Pons (tissue), 1 donor: ENCODE data around the gene TMEM72.

Source experiments
- DNase-seq: peaks from one replicate; pipeline ENCODE4 v3.0.0-alpha.2; 2016; ENCODE audit warnings: low spot score

The TMEM72 gene

DNA sequence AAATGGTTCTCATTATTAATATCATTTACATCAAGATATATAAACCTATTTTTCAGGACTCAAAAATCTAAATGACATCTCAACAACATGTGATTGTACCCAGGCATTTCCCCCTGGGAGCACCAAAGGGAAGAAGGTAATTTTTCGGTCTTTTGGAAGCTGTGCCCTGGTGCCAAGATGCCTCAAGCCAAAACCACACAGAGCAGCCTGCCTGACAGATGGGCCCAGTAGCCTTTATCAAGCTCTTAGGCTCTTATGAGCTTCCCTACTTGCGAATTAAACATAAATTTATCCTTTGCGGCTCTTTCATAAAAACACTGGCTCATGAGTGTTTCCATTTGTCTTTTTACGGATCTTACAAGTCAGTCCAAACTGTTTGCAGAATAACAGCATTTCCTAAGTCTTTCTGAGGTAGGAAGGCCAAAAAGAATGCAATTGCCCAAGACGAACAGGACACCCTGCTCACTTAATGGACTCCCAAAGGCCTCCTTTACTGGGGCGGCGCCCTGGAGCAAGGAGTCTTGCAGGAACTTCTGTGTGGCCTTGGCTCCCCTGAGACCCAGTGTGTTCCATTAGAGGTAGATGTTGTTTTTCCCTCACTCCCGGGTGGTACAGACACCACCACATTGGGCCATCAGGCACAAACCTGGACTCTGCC is 44.4 kb downstream of the TMEM72 start:
- DNase-seq = no peak

DNA sequence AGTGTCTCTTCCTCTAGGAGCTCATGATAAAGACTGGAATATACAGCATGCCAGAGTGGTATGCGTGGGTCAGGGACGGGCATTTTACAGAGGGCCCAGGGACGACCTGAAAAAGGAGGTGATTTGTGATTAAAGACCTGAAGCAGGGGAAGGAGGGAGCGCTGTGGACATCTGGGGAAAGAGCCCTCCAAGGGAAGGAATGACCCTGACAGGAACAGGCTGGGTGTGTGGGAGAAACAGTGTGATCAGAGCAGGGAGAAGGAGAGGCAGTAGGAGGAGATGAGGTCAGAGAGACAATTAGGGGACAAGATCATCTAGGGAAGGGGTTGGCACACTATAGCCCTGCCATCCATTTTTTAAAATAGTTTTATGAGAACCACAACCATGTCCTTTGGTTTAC is 45.1 kb downstream of the TMEM72 start:
- DNase-seq = no peak

DNA sequence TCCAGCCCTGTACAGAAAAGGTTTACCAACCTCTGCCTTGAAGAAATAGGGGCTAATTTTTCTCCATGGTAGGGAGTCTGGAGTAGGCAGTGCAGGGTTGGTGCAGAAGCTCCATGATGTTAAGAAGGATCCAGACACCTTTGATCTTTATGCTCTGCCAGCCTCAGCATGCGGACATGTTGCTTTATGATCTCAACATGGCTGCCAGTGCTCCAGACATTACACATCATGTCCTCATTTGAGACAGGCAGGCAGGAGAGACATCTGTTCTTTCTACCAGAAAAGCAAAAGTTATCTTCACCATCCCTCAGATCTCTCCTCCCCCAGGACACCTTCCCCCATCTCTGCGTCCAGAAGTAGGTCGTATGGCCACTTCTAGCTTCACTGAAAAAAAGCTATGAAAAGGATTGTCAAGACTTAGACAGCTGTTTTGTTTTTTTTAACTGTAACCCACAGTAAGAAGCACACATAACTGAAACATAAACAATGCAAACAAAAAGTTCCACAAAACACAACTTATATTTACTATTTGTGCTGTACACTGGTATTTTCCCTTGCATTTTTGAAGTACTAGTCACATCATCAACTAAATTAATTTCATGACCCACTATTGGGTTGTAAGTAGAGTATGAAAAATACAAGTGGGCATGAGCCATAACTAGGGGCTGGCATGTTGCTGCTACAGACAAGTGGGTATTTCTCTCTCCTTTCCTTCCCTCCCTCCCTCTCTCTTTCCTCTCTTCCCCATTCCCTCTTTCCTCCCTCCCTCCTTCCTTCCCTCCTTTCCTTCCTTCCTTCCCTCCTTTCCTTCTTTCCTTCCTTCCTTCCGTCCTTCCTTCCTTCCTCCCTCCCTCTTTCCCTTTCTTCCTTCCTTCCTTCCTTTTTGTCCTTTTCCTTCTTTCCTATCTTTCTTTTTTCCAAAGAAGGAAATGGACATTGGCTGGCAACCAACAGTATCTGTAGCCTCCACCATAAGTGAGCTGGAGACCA is 45.9 kb downstream of the TMEM72 start:
- no peak for DNase-seq

DNA sequence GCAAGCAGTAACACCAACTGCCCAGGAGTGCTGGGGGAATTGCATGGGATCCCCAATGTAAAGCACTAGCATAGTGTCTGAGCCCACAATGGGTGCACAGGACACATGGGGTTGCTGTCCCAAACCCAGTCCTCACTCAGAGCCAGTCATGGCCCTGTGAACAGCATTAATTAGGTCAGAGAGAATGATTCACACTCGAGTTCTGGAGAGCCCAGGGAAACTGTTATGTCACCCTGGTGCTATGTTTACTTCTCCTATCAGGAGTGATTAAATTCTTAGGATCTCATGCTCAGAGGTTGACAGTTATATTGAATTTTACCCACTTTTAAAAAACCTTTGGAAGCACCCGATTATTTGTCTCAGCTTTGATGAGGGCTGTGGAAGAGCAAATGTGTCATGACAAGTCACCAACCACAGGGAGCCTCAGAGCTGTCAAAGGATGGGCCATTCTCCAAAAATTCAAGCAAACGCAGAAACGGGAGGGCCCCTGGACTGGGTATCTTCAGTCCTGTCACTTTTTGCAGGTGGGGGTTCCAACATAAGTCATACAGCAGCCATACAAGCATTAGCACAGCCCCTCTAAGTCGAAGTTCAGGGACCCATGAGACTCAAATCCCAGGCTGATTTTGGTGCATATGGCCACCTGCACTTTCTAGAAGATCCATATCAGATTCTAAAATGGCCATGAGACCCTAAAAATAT is 47.2 kb downstream of the TMEM72 start:
- no peak for DNase-seq

DNA sequence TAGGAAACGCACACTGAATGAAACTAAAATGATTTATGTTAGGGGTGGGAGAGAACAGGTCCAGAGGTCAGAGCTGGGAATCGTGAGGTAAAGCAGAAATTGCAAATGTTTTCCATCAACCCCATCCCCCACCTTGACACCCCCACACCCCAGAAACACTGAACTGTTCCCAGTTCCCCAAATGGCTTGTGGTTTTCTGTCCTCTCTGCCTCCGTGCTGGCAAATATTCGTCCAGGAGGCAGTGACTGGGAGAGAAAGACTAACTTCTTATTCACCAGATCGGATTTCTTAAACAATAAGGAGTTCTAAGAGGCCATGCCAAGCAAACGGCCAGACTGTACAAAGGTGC is 47.7 kb downstream of the TMEM72 start:
- no peak for DNase-seq

DNA sequence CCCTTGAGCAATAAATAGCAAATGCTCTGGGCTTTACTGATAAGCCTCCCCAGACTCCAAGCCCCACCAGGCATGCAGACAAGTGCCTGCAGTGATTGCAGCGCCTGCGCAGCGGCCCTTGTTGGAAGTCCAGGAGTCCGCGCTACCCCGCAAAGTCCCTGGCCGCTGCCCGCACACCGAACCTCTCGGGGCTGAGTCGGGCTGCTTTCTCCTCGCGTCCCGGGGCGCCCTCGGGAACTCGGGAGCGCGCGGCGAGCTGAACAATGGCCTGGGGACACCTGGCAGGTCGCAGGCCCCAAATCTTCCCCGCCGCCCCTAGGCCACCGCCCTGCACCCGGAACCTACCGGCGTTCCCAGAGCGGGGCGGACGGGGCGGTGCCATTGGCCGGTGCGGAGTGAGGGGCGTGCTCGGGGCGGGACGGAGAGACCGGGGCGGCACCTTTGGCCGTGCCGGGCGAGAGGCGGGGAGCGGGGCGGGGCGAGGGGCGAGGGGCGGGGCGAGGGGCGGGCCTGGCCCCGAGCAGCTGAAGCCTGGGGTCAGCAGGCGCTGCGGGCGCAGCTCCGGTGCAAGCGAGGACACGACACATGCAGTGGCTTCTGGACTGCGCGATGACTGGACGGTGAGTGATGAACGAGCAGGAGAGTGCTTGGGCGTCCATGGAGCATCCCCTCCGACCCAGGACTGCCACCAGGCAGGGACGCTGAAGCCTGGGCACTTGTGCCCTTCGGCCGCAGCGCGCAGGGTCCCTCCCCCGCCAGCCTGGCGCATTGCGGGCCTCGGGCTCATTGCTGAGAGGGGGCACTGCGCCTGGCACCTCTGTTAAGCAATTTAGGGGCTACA is 48.3 kb downstream of the TMEM72 start, which contains the start of gene RASSF4:
RASSF4 (plus strand) TSS at position 556 of the 841 bp plus-strand sequence. CDS start 10,401 bp downstream, outside the sequence.
- peak; percentile 85 for DNase-seq

DNA sequence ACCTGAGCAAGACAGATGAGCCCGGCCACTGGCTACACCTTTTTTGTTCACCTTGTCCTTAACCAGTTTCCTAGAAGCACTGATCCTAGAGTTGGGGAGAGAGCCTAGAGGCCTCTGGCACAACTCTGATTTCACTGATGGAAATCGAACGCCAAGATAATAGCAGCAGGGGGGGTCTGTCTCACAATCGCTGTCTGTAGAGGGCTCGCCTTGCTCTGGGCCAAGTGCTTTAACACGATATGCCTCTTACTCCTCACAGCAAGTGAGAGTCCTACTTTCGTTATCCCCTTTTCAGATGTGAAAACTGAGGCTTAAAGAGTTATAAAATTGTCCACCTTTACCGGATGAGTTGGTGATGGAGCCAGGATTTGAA is 48.9 kb downstream of the TMEM72 start:
- DNase-seq = no peak

DNA sequence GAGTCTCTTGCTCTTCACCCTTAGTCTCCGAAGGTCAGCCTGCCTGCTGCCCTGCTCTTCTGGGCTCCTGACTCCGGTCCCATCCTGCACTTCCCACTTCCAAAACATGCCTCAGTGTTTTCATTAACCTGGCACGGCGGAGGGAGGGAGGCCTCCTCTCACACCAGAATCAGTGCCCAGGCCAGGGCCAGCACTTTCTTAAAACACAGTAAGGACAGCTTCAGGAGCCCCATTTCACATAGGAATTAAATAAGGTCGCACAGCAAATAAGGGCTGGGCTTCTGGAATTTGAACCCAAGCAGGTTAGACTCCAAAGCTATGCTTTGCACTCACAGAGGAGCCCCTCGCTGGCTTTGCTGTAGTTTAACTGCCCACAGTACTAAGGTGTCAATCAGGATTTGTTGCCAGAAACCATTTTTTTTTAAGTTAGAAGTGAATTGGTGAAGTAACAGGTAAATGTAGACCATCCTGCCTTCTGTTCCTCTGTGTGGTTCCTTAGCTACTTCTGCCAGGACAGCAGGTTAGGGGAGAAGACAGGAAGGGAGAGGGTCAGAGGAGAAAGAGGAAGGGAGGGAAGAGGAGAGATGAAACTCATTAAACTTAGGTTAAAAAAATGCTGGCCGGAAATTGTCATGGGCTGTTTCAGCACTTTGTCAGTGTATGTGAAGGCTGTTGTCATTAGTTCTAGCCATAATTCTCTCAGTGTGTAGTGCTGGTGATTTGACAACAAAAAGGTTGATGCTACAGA is 49.5 kb downstream of the TMEM72 start:
- DNase-seq = no peak

DNA sequence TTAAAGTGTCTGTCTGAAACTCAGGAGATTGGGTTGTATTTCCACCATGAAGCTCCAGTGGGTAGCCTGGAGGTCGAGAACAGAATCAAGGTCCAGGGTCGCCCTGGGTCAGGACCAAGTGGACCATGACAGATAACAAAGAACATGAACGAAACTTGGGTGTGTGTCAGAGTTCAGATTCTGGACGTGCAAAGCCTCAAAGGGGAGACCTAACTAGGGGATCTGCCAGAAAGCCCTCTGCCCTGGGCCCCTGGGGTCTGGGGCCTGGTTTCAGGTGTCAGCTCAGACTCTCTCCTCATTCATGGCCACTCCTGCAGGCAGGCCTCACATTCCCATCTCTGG is 50.1 kb downstream of the TMEM72 start:
- DNase-seq = no peak

DNA sequence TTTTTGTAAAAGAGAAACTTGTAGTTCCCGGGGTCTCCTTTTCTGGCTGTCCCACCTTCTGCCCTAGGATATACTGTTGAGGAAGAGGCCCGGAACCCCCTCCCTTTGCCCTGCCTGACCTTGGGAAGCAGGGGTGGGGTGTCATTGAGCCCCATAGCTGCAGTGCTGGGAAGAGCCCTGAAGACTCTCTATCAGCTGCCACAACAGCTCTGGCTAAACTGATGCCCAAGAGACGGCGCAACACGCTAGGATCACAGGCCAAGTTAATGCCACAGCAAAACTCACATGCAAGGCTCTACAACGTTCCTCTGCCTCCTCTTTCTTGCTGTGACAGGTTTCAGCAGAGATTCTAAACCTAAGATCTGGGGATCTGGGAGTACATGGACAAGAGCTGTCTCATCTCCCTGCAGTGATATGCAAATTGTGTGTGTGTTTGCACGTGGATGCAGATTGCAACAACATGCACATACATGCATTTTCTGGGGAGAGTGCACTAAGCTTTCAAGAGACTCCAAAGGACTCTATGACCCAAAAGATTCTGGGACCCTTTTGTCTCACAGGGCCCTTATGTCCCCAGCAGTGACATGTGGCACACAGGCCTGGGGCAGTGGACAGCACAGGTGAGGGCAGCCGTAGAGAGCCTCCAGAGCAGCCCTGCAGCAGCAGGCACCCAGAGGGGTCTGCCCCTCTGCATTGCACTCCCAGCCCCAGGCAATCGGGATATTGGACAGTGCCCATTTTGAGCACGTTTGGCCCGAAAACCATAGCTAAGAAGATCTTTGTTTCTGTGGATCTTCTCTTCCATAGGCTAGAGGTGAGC is 51.0 kb downstream of the TMEM72 start:
- DNase-seq = no peak

DNA sequence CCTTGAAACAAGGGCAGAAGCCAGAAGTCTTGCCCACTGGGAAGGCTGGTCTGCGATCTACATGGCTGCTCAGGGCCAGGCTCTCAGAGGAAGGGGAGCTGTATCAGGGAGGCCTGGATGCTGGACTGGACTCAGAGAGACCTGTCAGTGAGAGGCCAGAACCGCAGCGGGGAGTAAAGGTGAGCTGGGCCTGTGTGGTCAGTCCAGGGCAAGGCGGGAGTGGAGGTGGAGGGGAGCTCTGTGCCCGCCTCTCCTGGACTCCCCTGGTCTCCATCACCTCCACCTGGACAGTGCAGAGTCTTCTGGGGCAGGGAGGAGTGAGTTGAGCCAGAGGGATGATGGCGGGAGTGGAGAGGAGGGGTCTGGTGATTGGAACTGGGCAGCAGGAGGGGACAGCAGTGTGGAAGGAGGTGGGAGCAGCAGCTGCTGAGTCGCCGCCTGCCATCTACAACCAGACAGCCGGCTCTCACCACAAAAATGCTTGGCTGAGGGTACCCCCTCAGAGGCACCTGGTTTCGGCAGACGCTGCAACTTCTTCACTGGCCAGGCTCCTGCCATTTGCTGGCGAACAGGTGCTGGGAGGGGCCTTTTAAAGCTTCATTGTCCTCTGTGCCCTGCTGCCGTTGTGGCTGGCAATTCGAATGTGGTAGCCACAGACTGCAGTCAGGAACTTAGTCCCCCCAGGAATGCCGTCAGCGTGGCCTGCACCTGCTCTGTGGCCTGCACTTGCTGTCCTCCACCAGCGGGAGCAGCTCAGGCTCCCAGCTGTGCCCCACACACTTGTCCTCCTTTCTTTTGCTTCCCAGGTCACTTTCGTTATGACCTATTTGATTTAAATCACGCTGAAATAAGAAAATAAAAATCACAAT is 52.0 kb downstream of the TMEM72 start:
- peak; percentile 76 for DNase-seq

DNA sequence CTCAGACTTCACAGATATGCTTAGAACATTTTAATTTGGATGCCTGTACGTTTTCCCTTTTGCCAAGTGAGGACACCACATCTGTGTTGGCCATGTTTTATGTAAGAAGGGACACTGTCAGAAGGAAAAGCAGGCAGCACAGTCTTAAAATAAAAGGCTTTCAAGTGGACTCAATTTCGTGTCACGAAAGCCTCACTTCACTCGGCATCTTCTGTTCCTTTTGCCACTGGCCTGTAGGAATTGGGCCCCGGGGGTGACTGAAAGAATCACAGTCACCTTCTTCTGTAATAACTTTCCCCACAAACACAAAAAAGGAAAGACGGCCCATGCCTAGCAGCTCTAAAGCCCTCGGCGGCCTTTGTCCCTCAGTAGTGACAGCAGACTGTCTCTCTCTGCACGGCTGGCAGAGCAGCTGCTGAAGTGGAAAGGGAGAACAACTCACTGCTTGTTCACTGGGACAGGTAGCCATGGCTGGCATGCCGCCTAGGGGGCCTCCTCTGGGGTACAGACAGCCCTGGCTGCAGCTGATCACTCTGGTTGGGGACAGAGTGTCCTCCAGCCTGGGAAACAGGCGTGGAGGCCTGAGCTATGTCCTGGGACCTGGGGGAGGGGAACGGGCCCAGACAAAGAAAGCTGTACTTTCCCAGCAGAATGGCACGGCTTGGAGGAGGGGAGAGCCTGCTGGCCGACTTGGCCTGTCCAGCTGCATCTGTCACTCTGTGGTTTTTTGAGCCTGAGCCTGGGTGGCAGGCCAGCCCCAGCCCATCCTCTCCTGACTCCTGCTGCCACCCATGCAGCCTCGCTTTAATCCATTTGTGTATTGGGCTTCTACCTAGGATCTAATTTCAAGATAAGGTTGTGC is 52.9 kb downstream of the TMEM72 start:
- DNase-seq = peak; percentile 97

DNA sequence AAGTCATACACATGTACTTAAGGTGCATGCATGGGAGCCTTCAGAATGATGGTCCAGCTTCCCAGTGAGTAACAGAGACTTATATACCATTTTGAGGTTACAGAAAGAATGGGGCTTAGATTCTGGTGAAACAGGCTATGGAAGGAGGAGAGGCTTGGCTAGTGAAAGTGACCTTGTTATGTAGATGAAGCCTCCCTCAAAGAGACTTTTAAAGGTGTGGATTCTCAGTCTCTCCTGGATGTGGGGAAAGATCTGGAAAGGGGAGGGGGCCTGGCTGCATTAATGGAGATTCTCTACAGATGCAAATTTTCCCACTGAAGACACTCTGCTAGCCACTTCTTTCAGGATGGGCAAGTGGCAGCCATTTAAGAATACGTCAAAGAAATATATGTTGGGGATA is 54.0 kb downstream of the TMEM72 start:
- no peak for DNase-seq

DNA sequence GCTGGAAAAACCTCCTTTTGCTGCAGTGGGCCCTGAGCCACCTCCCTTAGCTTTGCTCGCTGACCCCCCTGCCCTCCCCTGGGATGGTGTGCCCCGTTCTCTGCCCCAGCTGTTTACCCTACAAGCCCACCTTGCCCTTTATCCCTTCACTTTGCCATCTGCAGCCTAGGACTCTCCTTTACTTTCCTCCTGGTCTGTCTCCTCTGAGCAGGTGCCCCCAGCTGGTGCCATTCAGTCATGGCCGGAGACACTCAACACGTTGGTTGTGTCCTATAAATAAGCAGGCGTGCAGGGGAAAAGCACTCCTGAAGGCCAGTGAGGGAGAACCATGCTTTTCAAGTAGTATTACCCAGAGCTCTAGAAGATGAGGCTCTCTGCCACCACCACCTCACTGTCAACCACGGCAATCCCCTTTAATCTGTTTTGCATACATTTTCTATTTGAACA is 54.5 kb downstream of the TMEM72 start:
- DNase-seq = no peak

DNA sequence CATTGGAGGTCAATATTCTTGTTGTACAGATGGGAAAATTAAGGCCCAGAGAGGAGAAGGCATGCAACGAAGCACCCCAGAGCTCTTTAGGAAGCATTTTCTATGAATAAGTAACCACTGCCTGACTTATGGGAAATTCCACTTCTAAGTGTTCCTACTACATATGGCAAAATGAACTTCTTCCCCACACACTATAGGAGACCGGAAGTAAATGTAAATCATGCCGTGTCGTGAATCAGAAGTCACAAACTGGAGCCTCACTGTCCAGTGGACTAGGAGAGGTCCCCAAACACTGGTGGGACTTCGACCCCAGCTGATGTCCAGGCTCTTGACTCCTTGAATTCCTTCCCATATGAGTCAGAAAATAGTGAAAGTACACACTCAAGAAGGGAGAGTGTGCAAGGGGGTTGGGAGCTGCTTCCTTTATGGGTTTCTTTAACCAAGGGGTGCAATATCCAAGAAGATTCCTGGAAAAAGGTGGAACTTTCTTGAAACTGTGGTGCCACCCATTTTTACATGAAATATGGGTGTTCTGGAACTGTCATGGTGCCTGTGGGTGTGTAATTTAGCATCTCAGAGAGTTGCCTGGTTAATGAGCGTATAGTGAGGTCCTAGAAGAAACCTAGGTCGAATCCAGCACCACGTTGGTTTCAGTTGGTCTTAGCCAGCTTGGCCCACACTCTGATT is 55.1 kb downstream of the TMEM72 start:
- DNase-seq = no peak

DNA sequence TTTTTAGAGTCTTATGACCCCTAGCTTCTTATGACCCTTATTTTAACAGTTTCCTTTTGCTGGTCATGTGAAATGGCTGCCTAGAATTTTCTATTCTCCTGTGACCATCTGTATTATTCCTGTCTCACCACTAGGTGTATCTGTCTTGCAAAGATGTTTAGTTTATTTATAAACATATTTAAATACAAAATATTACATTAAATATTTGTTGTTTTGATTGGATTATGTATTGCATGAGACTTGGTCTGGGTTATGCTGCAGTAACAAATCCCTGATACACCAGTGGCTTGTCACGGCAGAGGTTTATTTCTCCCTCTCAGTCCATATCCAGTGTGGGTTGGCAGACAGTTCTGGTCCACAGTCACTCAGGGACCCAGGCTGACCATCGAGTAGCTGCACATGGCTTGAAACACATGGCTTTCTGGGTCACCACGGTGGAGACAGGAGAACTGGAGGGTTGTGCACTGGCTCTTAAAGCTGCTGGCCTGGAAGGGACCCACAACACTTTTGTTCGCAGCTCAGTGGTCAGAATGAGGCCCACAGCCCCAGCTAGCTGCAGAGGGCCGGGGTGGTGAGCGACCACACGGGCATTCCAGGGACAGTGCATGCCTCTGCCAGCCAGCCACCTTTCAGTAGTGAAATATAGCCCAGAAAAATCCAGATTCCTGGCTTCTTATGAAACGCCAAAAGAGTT is 55.8 kb downstream of the TMEM72 start:
- no peak for DNase-seq

DNA sequence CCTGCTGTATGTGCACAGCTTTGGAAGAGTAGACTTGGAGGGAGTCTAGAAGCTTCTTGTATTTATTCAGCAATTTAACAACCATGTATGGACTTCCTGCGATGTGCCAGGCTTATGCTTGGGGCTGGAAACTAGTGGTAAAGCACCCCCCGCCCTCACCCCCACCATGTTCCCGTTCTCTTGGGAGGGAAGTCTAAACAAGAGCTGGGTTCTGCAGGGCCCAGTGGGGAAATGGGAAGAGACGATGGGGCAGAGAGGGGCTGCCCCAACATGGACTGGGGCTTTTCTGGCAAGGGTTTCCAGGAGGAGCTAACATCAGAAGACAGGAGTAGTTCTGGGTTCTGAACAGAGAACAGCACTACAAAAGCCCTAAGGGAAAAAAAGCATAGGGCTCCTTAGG is 56.5 kb downstream of the TMEM72 start:
- DNase-seq = no peak
